RWPE1 (cell line): Measurements from ENCODE around the gene ALDH1A3.

ENCODE experiments used
- CTCF ChIA-PET: fragments of 350-600 bp; sonication (Branson Sonifier 250); formaldehyde crosslinking; extraction: SDS; loops from one replicate; lab custom pipeline; 2021; lab: Yijun Ruan, JAX
- POLR2A ChIA-PET: fragments of 400-600 bp; formaldehyde crosslinking; extraction: SDS; loops from one replicate; lab custom pipeline; 2020; ENCODE audit warnings: antibody characterized with exemption; ENCODE audit not compliant: low non-redundant PET; lab: Yijun Ruan, JAX
- DNase-seq: peaks from one replicate; pipeline ENCODE4 v3.0.0; 2012; ENCODE audit warnings: low spot score
- H3K27ac ChIP-seq: fragments of 450-650 bp; 2 replicates; pipeline ENCODE4 v1.5.1; 2017
- TF ChIP-seq, protein P1 (sequence below): fragments of 450-650 bp; conservative IDR thresholded peaks from 2 replicates; pipeline ENCODE4 v1.5.1; 2017; ENCODE audit warnings: low read depth, mild to moderate bottlenecking

The ALDH1A3 gene

GRCh38 chr15:100880139-100880896 lies 687 bp downstream of the ALDH1A3 start:
- ChIA-PET CTCF (interaction anchor here (0.8 to 1.2 kb wide), 2 partner anchors 128 to 369 kb away, joined by 3 read pairs; no protein-coding TSS in a partner anchor), POLR2A (interaction anchor here (0.6 to 1.2 kb wide), 2 partner anchors 23 to 167 kb away, joined by 3 to 6 read pairs; no protein-coding TSS in a partner anchor)
- peak; percentile 30 for DNase-seq
- TF ChIP-seq, protein P1, sequence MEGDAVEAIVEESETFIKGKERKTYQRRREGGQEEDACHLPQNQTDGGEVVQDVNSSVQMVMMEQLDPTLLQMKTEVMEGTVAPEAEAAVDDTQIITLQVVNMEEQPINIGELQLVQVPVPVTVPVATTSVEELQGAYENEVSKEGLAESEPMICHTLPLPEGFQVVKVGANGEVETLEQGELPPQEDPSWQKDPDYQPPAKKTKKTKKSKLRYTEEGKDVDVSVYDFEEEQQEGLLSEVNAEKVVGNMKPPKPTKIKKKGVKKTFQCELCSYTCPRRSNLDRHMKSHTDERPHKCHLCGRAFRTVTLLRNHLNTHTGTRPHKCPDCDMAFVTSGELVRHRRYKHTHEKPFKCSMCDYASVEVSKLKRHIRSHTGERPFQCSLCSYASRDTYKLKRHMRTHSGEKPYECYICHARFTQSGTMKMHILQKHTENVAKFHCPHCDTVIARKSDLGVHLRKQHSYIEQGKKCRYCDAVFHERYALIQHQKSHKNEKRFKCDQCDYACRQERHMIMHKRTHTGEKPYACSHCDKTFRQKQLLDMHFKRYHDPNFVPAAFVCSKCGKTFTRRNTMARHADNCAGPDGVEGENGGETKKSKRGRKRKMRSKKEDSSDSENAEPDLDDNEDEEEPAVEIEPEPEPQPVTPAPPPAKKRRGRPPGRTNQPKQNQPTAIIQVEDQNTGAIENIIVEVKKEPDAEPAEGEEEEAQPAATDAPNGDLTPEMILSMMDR: no peak
- H3K27ac ChIP-seq: peak overlapping the region; percentile 71

- H3K27ac ChIP-seq: peak overlapping the region; percentile 71; the same call in 1 of the 2 replicates
- no peak for DNase-seq
- ChIA-PET CTCF (interaction anchor here (1.2 kb wide), 1 partner anchor 128 kb away, joined by 3 read pairs; no protein-coding TSS in a partner anchor), POLR2A (no interaction called here)
- TF ChIP-seq, protein P1: no peak
These were observed 1.2 kb downstream of the ALDH1A3 start for GRCh38 chr15:100880897-100881242.

DNA sequence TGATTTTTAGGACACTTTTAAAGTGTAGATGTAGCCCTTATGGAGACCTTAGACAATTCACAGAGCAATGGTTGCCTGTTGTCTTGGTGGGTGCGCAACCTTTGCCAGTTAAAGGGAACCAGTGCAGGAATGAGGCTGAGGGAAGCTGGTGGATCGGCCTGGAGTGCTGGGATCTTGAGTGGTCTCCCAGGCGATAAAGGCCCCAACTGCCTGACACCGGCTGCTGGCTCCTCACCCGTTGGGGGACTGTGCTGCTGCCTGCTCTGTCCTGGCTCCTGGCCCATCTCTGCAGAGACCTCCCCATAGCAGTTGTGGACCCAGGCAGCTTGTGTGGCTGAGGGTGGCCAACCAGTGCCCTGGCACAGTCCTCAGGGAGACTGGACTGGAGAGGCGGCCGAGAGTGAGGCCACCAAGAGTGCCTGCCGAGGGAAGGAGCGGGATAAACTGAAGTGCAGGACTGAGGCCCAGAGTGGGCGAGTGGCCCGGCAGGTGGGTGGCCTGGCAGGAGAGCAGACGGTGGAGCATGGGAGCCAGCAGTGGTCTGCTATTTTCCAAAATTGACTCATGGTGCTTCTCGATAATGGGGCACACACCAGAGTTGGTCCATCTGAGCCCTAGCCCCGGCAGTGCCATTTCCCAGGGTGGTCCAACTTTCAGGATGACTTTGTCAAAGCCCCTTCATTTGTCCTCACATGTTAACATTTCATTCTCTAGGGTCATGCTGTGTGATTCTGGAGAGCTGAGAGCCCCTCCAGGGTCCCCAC lies 2.1 kb downstream of the ALDH1A3 start:
- H3K27ac ChIP-seq: peak overlapping the region; percentile 44
- ChIA-PET CTCF (interaction anchor here (0.6 kb wide), 1 partner anchor 140 kb away, joined by 3 read pairs; no protein-coding TSS in a partner anchor), POLR2A (interaction anchor here (0.6 kb wide), 1 partner anchor 831 kb away, joined by 3 read pairs; no protein-coding TSS in a partner anchor)

DNA sequence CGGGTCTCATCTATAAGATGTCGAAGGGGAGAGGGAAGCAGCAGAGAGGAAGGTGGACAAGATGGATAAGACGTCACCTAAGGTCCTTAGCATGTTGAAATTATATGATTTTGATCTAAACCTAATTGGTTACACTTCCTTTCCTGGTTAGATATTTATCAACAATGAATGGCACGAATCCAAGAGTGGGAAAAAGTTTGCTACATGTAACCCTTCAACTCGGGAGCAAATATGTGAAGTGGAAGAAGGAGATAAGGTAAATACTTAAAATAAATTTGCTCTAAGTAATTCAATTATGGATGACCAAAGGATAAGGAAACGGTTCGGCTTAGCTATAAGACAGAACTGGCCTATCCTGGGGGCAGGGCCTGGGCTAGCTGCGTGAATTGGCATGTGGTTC lies 5.5 kb downstream of the ALDH1A3 start:
- ChIA-PET CTCF (no interaction called here), POLR2A (no interaction called here)

More for the DNA sequence above, 2.1 kb downstream of the ALDH1A3 start:
- TF ChIP-seq, protein P1: no peak
- DNase-seq: no peak

GRCh38 chr15:100885811-100886210 lies 6.2 kb downstream of the ALDH1A3 start:
- ChIA-PET CTCF (no interaction called here), POLR2A (no interaction called here)
- DNase-seq: no peak

More for the DNA sequence above, 5.5 kb downstream of the ALDH1A3 start:
- H3K27ac ChIP-seq: no peak overlapping the region
- TF ChIP-seq, protein P1: no peak
- DNase-seq: no peak

More at GRCh38 chr15:100885811-100886210, 6.2 kb downstream of the ALDH1A3 start:
- no peak overlapping the region for H3K27ac ChIP-seq
- TF ChIP-seq, protein P1: no peak
